Tibial nerve (tissue), 4 donors: ENCODE measurements around the gene GALNT13. TPM values are rescaled to one million over a fixed set of nuclear protein-coding genes. Genes with fewer than 3 reads are reported as not detected.

ENCODE experiments used
- DNase-seq, 2 donors: peaks; one replicate each; pipeline ENCODE4 v3.0.0-alpha.2; 2019; ENCODE audit warnings: low spot score in 2 of 2
- H3K27ac ChIP-seq, 4 donors: fragments of 200-600 bp; sonication (generic) in 3 of 4; one replicate each; pipeline ENCODE4 v1.5.1; 2017 to 2019; ENCODE audit warnings: mild to moderate bottlenecking in 1 of 4
- H3K27me3 ChIP-seq, 2 donors: fragments of 200-600 bp; sonication (generic) in 1 of 2; one replicate each; pipeline versions ENCODE4 v1.5.1 to v1.6.0; 2017 to 2019
- H3K36me3 ChIP-seq, 3 donors: fragments of 200-600 bp; sonication (generic); one replicate each; pipeline ENCODE4 v1.5.1; 2018 to 2019
- H3K4me1 ChIP-seq, 4 donors: fragments of 200-600 bp; sonication (generic) in 3 of 4; one replicate each; pipeline ENCODE4 v1.5.1; 2017 to 2019
- H3K4me3 ChIP-seq, 4 donors: fragments of 200-600 bp; sonication (generic) in 3 of 4; one replicate each; pipeline ENCODE4 v1.5.1; 2017 to 2019; ENCODE audit warnings: mild to moderate bottlenecking in 1 of 4, moderate library complexity in 1 of 4
- H3K9me3 ChIP-seq, 4 donors: fragments of 200-600 bp; sonication (generic) in 3 of 4; one replicate each; pipeline ENCODE4 v1.5.1; 2017 to 2019
- EP300 ChIP-seq, 2 donors: sonication (generic); formaldehyde crosslinking; IDR thresholded peaks; one replicate each; pipeline ENCODE4 v1.6.1; 2017; ENCODE audit warnings: antibody characterized with exemption in 2 of 2, mild to moderate bottlenecking in 1 of 2
- POLR2A ChIP-seq, 2 donors: fragments of 450-650 bp; IDR thresholded peaks; one replicate each; pipeline ENCODE4 v1.6.1; 2017; ENCODE audit warnings: antibody characterized with exemption in 2 of 2, mild to moderate bottlenecking in 2 of 2, moderate library complexity in 2 of 2
- whole genome bisulfite sequencing, 2 donors: methylation state at CpG; one replicate each; pipeline ENCODE4 v1.1.5; 2018; 5-methylcytosine and 5-hydroxymethylcytosine counted together
- total RNA-seq, 4 donors: library from RNA; depleted of rRNA; stranded (reverse); fragments of >200 nt; gene quantifications; one replicate each; pipeline ENCODE4 v1.1.0, GENCODE V29; 2016
- TF ChIP-seq, protein P1 (sequence below), 5 experiments: fragments of 200-600 bp in 3 of 5; fragments of 450-650 bp in 2 of 5; sonication (generic) in 3 of 5; IDR thresholded peaks; one replicate each; pipeline ENCODE4 v1.5.1; 2016 to 2019; ENCODE audit warnings: antibody characterized with exemption in 5 of 5, mild to moderate bottlenecking in 3 of 5, moderate library complexity in 2 of 5

The GALNT13 gene
- total RNA-seq, 4 donors from 2014 or later, result under 0.01 to 3.1 (median 1.3) TPM; not detected in 1

DNA sequence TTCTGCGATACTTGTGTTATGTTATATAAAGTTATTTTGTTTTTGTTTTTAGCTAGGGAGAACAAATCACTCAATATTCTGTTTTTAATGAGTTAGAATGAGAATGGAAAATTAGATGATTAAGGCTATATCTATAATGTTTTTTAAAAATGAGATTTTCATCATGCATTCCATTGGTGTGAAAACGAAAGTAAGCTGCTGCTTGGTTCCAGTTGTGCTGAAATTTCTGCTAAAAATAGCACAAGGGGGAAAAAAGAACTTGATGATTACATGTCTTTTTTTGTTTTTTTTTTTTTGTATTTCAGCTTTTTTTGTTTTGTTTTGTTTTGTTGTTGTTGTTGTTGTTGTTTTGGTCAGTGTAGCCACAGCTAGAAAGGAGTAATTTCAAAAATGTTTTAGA, 584.1 kb downstream of the GALNT13 start:
- H3K9me3 ChIP-seq, result no peaks in the 10 kb centered on the region
- WGBS, 2 donors, result 21 to 29% methylated on average over 2 of the region's 2 CpGs
- H3K4me1 ChIP-seq, result peaks cover 0 to 17% (median 0%) of the 10 kb centered on the region in 4 donors
- no peaks in the 10 kb centered on the region for H3K36me3 ChIP-seq
- no peak overlapping the region for H3K27ac ChIP-seq
- H3K4me3 ChIP-seq, result peak overlapping the region in 2 of 4 donors; percentile 22 to 40
- DNase-seq, result no peak
- TF ChIP-seq EP300 (IDR thresholded peaks at IDR 0.05) (no peak), POLR2A (IDR thresholded peaks at IDR 0.05) (no peak)
- TF ChIP-seq, protein P1, sequence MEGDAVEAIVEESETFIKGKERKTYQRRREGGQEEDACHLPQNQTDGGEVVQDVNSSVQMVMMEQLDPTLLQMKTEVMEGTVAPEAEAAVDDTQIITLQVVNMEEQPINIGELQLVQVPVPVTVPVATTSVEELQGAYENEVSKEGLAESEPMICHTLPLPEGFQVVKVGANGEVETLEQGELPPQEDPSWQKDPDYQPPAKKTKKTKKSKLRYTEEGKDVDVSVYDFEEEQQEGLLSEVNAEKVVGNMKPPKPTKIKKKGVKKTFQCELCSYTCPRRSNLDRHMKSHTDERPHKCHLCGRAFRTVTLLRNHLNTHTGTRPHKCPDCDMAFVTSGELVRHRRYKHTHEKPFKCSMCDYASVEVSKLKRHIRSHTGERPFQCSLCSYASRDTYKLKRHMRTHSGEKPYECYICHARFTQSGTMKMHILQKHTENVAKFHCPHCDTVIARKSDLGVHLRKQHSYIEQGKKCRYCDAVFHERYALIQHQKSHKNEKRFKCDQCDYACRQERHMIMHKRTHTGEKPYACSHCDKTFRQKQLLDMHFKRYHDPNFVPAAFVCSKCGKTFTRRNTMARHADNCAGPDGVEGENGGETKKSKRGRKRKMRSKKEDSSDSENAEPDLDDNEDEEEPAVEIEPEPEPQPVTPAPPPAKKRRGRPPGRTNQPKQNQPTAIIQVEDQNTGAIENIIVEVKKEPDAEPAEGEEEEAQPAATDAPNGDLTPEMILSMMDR (IDR thresholded peaks at IDR 0.05), result no peak
- H3K27me3 ChIP-seq, result no peaks in the 10 kb centered on the region

- Histone ChIP-seq H3K27ac (no peak overlapping the region), H3K27me3 (no peaks in the 10 kb centered on the region), H3K36me3 (no peaks in the 10 kb centered on the region), H3K4me1 (peaks cover 0 to 17% (median 0%) of the 10 kb centered on the region in 4 donors), H3K9me3 (no peaks in the 10 kb centered on the region), H3K4me3 (no peak overlapping the region)
- DNase-seq, result no peak
- WGBS, 2 donors, result 85 to 94% methylated on average over 2 of the region's 2 CpGs
- TF ChIP-seq, protein P1 (IDR thresholded peaks at IDR 0.05), result no peak
- no peak for TF ChIP-seq EP300 (IDR thresholded peaks at IDR 0.05)
- TF ChIP-seq POLR2A (IDR thresholded peaks at IDR 0.05), result no peak
These were observed 585.6 kb downstream of the GALNT13 start for GRCh38 chr2:154457286-154457685.

DNA sequence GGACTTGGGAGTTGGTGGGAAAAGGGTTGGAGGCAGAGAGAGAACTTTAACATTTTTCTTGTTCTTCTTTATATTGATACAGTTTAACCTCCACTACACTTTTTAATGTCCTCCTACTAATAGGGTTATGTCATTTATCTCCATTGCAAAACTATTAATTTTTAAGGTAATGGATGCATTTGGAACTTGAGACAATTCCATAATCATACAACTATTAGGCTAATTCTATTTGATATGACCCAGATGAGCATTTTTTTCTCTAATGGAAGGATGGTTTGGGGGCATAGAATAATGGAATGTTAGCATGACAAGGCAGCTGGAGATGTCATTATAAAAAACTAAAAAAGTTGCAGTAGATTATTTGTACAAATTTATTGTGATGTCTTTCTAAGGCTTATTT, 587.6 kb downstream of the GALNT13 start:
- Histone ChIP-seq H3K36me3 (no peaks in the 10 kb centered on the region), H3K9me3 (no peaks in the 10 kb centered on the region), H3K27me3 (no peaks in the 10 kb centered on the region), H3K4me1 (peaks cover 0 to 17% (median 0%) of the 10 kb centered on the region in 4 donors), H3K27ac (no peak overlapping the region), H3K4me3 (no peak overlapping the region)
- no peak for DNase-seq
- TF ChIP-seq EP300 (IDR thresholded peaks at IDR 0.05), result no peak
- no peak for TF ChIP-seq POLR2A (IDR thresholded peaks at IDR 0.05)
- TF ChIP-seq, protein P1 (IDR thresholded peaks at IDR 0.05), result no peak

GRCh38 chr2:154462634-154463033, 590.9 kb downstream of the GALNT13 start:
- 83 to 88% methylated on average over 5 of the region's 5 CpGs for WGBS, 2 donors
- H3K27me3 ChIP-seq, result no peaks in the 10 kb centered on the region
- no peaks in the 10 kb centered on the region for H3K4me1 ChIP-seq
- no peak overlapping the region for H3K4me3 ChIP-seq
- no peaks in the 10 kb centered on the region for H3K9me3 ChIP-seq
- no peak for TF ChIP-seq POLR2A (IDR thresholded peaks at IDR 0.05)
- TF ChIP-seq, protein P1 (IDR thresholded peaks at IDR 0.05), result no peak
- TF ChIP-seq EP300 (IDR thresholded peaks at IDR 0.05), result no peak
- no peak overlapping the region for H3K27ac ChIP-seq
- DNase-seq, result no peak
- H3K36me3 ChIP-seq, result no peaks in the 10 kb centered on the region

- 92 to 94% methylated on average over 4 of the region's 4 CpGs for WGBS, 2 donors
- no peak for DNase-seq
- H3K4me3 ChIP-seq, result no peak overlapping the region
These were observed 594.5 kb downstream of the GALNT13 start for GRCh38 chr2:154466226-154466625.

More at GRCh38 chr2:154466226-154466625, 594.5 kb downstream of the GALNT13 start:
- no peak for TF ChIP-seq EP300 (IDR thresholded peaks at IDR 0.05)
- TF ChIP-seq POLR2A (IDR thresholded peaks at IDR 0.05), result no peak
- TF ChIP-seq, protein P1 (IDR thresholded peaks at IDR 0.05), result no peak
- Histone ChIP-seq H3K9me3 (no peaks in the 10 kb centered on the region), H3K4me1 (no peaks in the 10 kb centered on the region), H3K27me3 (no peaks in the 10 kb centered on the region), H3K27ac (no peak overlapping the region), H3K36me3 (no peaks in the 10 kb centered on the region)
